ENCODE data around the gene MICU2.

DNA sequence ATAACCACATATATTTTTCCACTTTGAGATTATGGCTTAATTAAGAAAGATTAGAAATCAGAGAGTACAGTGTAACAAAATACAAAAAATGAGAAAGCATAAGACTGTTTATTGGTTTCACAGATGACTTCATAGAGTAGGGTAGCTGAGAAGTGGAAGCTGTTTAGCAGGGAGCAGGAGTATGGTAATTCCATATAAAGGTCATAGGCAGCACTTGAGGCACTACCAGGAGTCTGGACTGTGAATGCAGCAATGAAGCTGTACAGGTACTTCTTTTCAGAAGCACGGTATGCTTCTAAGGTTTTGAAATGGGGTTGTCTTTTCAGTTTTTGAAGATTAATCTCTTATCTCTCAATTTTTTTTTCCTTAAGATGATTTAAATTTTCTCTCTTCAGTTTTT lies 69.2 kb downstream of the MICU2 start:
- TF ChIP-seq, protein P1, sequence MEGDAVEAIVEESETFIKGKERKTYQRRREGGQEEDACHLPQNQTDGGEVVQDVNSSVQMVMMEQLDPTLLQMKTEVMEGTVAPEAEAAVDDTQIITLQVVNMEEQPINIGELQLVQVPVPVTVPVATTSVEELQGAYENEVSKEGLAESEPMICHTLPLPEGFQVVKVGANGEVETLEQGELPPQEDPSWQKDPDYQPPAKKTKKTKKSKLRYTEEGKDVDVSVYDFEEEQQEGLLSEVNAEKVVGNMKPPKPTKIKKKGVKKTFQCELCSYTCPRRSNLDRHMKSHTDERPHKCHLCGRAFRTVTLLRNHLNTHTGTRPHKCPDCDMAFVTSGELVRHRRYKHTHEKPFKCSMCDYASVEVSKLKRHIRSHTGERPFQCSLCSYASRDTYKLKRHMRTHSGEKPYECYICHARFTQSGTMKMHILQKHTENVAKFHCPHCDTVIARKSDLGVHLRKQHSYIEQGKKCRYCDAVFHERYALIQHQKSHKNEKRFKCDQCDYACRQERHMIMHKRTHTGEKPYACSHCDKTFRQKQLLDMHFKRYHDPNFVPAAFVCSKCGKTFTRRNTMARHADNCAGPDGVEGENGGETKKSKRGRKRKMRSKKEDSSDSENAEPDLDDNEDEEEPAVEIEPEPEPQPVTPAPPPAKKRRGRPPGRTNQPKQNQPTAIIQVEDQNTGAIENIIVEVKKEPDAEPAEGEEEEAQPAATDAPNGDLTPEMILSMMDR (IDR thresholded peaks at IDR 0.05) = no peak
- no peak for TF ChIP-seq POLR2A (IDR thresholded peaks at IDR 0.05)
- no peak for TF ChIP-seq POLR2AphosphoS5 (IDR thresholded peaks at IDR 0.05)

Data from prostate gland (tissue), 2 donors.